IPS DF 19.7 (cell line): ENCODE results near the gene GADL1.

Experiments
- DNase-seq: peaks from one replicate; pipeline ENCODE4 v3.0.0-alpha.2; 2013; ENCODE audit warnings: low read depth, low spot score

GADL1 gene

DNA sequence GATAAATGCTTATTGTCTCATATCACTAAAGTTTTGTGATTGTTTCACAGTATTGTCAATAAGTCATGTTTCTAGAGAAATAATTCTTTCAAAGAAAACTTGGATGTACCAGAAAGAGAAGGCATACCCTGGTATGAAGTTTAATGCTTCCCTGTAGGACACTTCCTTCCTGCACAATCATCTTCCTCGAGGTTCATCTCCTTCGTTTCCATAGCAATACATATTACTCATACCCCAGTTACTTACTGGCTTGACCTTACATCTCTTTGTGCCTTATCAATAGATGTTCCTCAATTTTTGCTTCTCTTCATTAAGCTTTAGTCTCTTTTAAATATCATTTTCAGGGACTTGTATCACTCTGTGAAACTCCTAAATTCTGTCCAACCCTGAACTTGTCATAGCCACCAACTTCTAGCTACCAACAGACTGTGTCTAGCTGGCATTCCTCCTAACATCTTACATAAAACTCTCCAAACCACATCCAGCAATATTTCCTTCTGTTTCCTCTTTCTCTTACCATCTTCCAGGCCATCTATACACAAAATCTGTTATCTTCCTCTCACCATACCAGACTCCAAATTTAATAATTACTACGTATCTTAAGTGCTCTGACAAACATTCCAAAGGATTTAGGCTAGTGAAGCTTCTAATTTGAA lies 134.3 kb downstream of the GADL1 start:
- DNase-seq, result no peak

DNA sequence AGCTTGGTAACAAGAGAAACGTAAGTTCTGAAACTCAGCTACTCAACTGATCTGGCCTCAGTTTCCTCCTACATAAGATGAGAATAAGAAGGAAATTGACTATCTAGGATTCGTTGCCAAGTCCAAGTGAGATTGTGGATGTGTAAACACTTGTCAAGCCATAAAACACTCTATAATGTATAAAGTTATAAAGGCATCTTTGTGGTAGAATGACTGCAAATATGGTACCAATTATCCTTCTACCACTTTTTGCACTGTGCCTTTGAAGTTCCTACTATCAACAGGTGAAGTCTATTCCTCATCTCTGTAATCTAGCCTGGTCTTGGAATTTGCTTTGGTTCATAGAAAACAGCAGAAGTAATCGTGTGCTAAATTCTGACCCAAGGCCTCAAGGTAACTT lies 138.2 kb downstream of the GADL1 start:
- no peak for DNase-seq

DNA sequence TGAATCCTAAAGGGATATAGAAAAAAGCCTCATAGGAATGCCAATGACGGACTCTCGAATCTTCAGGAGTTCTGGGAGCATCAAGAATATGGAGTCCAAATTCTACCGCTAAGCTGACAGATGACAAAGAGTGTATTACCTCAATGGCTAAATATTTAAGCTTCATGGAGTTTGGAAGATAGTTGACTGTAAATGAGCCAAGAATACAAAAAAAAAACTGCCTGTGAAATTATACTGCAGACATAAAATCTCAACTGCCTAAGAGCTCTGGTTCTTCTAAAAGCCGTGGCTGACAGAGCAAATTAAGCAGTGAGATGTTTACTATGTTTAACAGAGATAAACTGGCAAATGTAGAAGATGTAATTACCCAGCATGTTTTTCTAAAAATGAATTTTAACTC lies 140.0 kb downstream of the GADL1 start:
- DNase-seq, result no peak

DNA sequence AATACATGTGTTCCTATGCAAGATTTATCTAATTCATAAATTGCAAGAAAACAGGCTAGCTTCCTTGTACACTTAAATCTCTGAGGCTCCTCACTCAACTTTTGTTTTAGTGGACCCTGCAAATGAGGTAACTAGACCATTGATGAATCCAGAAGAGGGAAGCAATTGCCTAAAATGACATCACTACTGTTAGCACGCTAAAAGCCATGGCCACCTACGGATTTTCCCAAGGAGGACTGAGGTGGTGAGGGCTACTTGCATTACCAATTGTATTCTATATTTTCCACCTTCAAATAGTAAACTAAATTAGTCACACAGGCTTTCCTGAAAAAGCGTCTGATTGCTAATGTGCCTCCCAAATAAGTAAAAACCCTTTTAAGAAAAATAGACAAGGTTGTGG lies 140.7 kb downstream of the GADL1 start:
- no peak for DNase-seq

DNA sequence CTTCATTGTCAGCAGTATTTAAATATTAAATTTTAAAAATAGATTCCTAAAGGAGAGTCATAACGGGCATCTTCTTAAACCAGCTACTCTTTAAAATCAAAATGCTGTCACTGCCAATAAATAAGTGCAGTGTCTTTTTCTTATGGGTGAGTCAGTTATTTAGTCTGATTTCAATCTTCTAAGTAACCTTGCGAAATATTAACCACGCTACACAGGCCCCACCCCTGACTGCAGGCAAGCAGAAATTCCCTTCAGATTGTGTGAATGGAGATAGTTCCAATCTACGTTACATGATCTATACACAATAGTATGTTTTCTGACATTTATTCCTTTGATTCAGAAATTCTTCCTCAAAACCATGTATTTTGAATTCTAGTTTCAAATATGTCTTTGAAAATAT lies 141.5 kb downstream of the GADL1 start:
- no peak for DNase-seq

DNA sequence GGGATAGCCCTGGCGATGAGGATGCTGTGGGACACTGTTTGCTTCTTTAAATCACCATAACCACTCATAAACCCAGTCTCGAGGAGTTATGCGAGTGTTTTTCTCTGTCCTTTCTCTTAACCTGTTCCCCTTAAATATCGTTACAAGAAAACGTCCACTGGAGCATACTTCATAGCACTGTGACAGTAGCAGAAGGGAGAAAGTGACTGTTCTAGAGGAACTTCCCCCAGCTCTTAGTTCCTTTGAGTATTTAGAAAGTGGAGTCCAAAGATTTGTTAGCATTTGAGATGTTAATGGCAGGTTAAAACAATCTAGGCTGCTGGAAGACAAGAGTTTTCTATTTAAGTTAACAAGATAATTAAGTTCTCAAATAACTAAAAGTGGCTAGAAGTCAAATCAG lies 142.0 kb downstream of the GADL1 start:
- no peak for DNase-seq

DNA sequence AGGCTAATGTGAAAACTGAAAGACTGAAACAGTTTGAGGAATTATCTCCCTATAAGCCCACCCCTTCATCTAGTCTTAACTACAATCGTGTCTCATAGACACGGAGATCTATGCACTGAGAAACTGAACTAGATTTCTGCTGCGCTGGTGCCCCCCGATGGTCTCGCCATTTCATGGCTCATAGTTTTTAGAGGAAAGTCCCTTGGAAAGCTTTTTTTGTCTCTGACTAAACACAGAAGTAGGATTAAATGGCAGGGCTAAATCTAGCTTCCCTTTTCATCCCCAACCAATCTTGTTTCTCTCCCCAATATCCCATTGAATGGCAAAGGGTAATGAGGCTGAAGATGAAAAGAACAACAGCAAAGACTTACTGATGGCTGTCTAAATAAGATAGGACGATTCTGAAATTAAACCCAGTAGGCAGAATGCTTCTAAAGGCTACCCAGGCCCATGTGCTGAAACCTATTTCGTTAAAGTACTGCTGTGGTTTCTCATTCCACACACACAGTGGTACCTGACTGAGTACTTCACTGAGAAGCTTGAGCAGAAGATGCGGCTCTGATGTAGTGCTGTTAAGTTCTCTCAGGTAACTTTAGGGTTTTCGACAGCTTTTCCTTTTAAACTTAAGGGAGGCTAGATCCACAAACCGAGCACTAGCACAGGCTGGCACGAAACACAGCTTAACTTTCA lies 142.7 kb downstream of the GADL1 start:
- no peak for DNase-seq

DNA sequence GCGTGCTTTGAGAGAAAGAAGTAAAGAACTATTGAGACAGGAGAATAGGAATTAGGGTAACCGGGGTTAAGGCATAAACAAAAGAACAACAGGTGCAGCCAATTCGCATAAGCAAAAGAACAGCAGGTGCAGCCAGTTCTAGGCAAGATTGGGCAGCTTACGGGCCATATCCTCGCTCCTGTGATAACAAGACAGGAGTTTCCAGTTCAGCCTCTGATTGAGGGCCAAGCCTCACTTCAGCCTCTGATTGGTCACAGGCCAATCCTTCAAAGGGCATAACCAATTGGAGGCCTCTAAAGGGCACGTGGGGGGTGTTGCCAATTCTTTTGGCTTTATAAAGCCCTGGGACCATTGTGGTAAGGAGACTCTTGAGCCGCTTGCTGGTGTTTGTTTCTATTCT lies 143.5 kb downstream of the GADL1 start:
- DNase-seq, result no peak

DNA sequence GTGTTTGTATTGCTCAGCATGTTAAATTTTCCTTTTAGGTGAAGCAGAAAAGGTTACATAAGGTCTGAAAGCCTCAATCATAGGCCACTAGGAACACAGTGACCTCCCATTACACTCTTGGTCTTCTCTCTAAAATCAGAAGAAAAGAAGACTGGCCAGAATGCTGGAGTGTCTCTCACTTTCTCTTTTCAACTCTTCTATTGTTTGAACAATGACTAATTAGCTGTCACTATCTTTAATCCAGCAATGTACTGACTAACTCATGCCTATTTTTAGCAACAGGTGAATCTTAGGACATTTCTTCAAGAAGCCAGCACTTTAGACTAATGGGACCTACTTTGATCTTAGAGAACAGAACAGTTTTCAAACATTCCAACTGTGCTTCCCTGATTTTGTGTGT lies 145.2 kb downstream of the GADL1 start:
- DNase-seq, result no peak

DNA sequence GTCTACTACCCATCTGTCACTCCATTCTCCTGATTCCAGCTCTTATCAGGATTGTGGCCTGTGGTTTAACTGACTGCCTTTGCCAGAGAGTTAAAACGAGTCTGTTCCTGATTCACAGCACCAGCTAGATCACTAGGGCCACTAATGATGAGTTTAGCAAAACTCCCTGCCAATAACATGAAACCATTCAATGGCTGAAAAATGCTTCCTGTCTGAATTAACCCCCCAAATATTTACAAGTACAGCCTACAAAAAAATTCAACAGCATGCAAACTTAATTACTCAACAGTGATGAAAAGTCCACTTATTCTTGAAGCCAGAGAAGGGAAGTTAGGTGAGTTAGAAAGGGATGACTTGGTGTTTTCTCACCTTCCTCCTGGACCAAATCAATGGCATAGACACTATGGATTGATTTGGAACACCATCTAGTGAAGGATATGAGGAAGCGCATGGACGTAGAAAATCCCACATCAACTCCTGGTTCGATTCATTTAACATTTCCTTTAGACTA lies 146.6 kb downstream of the GADL1 start:
- no peak for DNase-seq

DNA sequence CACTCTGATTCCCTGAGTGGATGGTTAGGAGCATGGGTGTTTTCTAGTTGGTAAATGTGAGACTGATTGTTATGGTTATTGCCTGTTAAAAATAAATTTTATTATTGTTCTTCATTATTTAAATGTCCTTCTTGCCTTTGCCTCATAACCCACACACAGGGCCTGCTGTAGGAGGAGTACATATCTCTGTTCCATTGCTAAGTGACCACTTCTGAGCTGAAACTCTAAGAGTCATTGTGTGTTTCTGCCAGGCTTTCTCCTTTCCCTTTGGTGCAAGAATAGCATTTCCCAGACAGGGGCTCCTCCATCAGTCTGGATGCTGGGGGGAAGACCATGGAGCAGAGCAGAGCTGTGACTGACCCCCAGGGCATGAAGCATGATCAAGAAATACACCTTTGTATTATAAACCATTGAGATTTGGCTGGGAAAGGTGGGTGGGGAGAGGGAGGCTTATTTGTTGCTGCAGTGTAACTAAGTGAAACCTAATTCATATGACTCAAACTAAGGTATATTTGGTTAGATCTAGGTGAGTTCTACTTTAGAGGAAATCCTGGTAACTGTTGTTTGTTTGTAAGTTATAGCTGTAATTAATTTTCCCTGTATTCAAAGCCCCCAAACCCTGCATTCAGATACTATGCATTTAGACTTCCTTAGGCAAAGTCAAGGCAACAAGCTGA lies 150.7 kb downstream of the GADL1 start:
- DNase-seq, result no peak

DNA sequence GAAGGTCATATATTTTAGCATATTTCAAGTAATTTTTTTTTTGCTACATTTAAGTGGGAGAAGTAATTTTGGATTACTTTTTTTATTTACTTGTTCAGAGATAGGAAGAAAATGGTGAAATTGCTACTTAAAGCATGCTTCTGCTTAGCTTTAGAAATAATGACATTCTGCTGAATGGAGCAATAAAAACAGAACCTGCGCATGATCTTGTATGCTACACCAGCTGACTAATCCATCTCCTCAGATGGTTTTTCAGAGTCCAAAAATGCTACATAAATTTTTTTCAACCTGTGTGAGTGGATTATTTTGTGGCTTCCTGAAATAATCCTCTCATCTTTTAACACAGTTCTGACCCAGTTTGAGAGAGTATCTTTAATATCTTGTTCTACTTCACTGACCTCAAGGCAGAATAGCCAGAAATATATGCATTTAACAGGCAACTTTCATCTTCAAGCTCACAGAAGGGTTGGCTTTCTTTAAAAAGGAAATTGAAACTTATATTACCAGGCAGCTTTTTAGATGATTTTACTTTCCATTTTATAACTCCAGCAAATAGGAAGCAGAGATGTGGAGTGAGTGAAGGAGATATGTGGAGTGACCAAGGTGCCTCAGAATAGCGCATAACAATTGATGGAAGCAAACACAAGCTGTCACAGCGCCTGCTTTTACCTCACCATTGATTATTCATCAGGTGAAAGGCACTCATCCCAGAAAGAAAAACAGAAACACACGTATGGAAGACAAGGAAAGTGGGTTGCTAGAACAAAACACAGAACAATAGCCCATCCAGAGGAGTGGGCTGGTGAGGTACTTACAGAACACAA lies 151.5 kb downstream of the GADL1 start:
- DNase-seq, result no peak

DNA sequence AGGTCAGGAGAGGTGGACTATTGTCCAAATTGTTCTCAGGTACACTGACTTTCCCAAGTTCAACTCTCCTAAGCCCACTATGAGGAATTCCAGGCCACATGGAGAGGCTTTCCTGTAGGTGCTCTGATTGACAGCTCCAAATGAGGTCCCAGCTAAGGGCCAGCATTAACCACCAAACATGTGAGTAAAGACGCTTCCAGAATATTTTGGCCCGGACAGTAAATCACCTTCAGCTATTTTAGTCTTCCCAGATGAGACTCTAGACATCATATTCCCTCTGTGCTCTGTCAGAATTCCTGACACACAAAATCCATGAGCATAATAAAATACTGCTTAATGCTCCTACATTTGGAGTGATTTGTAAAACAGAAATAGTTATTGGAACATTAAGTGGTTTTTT lies 152.6 kb downstream of the GADL1 start:
- DNase-seq, result no peak

DNA sequence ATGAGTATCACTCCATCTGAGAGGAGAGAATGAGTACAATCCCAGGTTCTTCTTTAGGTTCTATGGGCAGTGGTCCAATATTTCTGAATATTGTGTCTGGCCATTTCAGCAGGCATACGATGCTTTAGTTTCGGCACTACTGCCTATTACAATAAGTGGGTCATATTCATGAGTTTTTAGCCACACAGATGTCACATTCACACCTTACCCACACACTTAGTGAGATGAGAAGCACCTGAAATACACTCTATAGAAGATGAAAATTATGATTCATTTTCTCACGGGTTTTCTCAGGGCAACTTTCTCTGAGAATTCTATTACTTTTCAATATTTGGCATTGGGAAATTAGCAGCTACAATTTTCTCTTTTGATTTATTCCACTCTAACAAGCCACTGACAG lies 155.9 kb downstream of the GADL1 start:
- no peak for DNase-seq

DNA sequence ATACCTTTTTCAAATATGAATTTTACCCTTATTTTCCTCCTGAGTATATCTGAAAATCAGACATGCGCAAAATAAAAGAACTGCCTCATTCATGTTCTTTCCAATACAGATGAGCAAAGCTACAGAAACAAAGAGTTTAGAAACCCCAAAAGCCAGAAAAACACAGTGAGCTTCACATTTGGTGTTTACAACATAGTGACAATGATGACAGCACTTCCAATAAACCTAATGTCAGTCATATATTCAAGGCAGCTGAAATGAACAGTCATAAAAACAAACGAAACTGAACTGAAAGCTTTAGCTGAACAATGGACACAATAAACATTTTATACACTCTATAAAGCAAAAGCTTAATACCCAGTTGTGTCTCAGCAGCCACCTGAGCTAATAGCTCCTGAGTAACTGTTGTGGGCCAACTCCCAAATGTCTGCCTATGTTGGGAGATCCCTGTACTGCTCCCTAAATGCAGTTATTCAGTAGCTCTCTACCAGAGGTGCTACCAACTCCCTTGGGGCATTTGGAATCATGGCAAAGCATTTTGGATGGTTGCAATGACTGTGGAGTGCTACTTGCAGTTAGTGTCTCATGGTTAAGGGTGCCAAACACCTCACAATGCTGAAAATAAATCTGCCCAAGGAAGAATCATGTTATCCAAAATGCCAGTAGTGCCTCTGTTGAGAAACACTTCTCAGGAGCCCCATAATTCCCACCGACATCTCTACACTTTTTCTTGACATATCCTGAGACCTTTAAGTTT lies 156.5 kb downstream of the GADL1 start:
- DNase-seq, result no peak

DNA sequence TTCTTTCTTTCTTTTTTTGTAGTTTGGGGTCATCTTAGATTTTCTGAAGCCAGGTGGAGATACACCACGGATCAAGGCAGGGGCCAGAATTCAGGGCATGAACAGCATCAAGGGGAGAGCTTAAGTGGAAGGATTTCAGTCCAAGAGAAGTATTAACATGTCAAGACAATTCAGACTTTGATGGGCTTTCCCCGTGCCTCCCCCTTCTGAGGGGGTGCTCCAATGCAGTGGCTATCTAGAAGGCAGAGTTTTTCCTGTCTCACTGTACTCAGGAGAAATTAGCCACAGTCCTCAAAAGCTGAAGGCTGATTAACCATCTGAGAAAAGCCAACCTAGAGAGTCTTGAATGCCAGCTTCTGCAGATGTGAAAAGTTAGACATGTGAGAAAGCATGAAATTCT lies 160.8 kb downstream of the GADL1 start:
- no peak for DNase-seq

DNA sequence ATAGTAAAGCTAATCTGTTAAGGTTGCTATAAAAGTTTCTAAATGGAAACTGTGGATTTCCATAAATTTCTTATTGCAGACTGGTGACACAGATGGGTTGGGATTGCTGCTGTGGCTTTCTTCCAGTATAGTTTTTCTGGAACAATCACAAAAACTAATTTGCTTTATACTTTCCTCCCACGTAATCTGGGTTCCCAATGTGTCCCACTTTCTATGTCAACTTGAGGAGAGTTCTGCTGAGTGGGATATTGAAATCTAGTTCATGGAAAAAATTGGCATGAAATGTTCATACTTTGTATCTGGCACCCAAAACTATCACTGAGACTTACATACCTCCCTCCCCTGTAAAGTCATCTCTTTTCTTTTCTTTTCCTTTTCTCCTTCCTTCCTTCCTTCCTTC lies 161.3 kb downstream of the GADL1 start:
- no peak for DNase-seq

DNA sequence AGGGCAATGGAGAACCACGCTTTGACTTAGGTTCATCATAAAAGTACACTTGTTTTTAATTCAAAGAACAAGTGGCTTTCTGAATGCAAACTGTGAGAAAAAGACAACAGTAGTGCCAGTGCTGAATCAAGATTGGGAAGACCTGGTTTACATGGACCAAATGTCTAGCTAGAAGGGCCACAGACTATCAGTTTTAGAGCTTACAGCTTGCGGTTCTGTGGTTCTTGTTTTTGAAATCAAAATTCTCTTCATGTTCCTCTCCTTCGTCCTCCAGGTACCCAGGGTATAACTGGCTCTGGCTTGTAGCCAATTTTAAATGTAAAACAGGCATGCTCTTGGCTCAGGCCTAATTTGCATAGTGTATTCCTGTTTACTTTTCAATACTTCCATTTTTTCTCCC lies 163.5 kb downstream of the GADL1 start:
- no peak for DNase-seq

DNA sequence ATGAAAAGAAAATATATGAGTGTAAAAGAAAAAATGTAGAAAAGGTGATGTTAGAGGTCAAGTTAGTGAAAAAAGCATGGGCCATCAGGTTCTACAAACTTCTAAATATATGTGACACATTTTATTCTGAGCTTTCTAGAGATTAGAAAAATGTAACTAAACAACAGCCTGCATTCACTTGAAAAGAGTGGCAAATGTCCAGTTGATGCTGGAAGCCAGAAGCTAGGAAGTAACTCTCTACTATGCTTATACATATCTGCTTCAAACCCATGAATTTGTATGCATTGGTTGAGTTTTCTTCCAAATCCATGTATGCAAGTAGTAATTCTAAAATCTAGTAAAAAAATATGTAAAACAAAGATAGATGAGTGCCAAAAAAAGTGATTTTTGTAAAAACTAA lies 164.5 kb downstream of the GADL1 start:
- no peak for DNase-seq

DNA sequence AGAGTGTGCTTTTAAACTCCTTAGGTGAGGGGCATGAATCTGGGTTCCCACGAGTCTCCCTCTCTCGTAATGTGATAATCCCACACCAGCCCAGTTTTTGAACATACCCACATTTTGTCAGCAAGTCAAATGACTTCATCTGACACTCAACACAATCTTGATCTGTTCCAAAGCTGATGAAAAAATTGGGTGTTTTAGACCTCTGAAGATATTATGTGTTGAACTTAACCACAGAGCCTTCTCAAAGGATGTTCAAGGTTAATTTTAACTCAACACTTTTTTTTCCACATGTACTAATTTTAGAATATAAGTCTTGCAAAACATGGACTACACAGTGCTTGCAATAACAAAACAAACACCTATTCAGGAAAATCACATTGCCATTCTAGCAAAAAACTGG lies 164.9 kb downstream of the GADL1 start:
- DNase-seq, result no peak

DNA sequence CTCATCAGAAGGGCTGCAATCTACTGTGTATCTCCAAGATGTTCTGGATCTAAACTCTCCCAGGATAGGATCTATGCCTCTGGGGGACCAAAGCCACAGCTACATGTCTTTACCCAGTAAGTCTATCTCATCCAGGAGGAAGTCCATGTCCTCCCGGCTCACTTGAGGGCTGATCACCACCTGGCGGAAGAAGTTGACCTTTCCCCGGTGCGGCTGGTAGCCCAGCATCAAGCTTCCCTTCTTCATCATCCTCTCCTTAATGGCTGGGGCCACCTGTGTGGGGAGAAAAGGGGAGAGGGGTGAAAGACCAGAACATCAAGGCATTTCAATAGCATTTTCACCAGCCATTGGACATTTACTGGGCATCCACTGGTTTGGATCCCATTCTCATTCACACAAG lies 166.3 kb downstream of the GADL1 start:
- no peak for DNase-seq
